H7 (cell line): ENCODE data around the gene B3GNT3. TPM values are rescaled to one million over a fixed set of nuclear protein-coding genes. Genes with fewer than 3 reads are reported as not detected.

Source experiments
- DNase-seq: peaks from one replicate; pipeline ENCODE4 v3.0.0; 2012
- H3K27me3 ChIP-seq: 2 replicates; pipeline ENCODE4 v1.6.0; 2011; ENCODE audit warnings: mild to moderate bottlenecking, low read length; ENCODE audit not compliant: control insufficient read depth, insufficient read depth
- H3K36me3 ChIP-seq: replicated peaks from 2 replicates; pipeline ENCODE4 v1.5.1; 2011; ENCODE audit warnings: low read length; ENCODE audit not compliant: control insufficient read depth, insufficient read depth
- H3K4me3 ChIP-seq: 2 replicates; pipeline ENCODE4 v1.5.1; 2011; ENCODE audit warnings: low read depth, mild to moderate bottlenecking, control low read depth, low read length, moderate library complexity; ENCODE audit not compliant: insufficient read depth
- total RNA-seq: library from RNA; depleted of rRNA; stranded (reverse); fragments of >200 nt; shearing (Covaris generic); gene quantifications from 2 replicates; pipeline ENCODE4 v1.2.3, GENCODE V29; 2014

Gene B3GNT3
- total RNA-seq, 1 experiment from 2014 or later, result 0.73 TPM

DNA sequence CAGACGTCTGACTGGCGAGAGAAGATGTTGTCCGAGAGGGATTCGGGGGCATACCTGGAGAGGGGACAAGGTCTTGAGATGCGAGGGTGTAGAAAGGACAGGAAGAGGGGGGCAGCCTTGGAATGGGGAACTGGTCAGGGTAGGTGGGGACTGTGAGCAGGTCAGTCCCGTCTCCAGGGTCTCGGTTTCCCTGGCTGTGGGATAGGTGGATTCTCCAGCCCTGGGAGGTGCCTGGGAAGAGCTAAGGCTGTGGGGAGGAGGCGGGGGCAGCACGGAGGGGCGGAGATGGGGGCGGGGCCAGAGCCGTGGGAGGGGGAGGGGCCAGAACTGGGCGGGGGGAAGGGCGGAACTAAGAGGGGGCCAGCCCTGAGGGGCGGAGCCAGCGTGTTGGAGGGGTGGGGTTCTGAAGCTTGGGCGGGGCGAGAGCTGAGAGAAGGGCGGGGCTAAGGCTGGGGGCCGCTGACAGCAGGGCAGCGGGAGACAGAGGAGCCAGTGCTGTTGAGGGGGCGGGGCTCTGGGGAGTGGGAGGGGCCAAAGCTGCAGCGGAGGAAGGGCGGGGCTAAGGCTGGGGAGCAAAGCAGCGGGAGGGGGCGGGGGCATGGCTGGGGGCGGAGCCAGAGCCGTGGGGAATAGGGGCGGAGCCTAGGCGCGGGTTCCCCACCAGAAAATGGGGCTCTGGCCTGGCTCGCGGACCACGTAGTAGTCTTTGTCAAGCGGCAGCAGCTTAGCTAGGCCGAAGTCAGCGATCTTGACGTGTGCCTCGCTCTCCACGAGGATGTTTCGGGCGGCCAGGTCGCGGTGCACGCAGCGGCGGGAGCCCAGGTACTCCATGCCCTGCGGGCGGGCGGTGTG, 35.9 kb downstream of the B3GNT3 start:
- Histone ChIP-seq H3K36me3 (no peaks in the 10 kb centered on the region; the same call in 1 of the 2 replicates), H3K27me3 (peaks cover 19% of the 10 kb centered on the region), H3K4me3 (peak overlapping the region; percentile 71)
- DNase-seq, result peak; percentile 100

GRCh38 chr19:17831419-17831888, 36.5 kb downstream of the B3GNT3 start:
- H3K27me3 ChIP-seq, result peaks cover 19% of the 10 kb centered on the region
- H3K36me3 ChIP-seq, result no peaks in the 10 kb centered on the region; the same call in 1 of the 2 replicates
- no peak for DNase-seq
- peak overlapping the region; percentile 71 for H3K4me3 ChIP-seq

DNA sequence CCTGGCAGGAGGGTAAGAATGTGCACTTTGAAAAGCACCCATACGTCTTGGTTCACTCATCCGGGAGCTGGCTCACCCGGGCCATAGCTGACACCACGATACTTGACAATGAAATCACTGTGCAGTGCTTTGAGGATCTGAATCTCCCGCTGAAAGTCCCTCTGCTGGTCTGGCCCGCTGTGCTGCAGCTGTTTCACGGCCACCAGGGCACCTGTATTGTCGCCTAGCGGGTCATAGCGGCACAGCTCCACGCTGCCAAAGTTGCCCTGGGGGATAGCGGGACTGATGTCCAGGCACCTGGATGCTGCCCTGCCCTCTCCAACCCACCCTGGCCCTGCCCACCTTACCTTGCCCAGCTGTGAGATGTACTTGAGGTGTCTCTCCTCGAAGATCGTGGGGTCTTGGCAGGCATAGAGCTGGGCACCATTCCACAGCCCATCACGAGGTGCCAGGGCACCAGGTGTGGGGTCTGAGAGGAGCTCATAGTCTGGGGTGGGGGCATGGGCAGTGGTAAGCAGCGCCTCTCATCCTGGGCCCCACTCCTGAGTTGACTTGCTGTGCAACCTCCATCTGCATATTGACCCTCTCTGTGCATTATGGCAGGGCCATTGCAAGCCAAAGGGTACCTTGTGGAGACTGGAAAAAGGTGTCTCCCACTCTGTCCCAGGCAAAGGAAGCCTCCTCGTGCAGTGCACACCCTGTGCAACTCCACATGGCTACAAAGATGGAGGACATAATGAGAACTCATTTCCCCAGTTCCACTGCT, 37.7 kb downstream of the B3GNT3 start:
- Histone ChIP-seq H3K36me3 (no peaks in the 10 kb centered on the region), H3K27me3 (peaks cover 19% of the 10 kb centered on the region), H3K4me3 (no peak overlapping the region)
- DNase-seq, result no peak

DNA sequence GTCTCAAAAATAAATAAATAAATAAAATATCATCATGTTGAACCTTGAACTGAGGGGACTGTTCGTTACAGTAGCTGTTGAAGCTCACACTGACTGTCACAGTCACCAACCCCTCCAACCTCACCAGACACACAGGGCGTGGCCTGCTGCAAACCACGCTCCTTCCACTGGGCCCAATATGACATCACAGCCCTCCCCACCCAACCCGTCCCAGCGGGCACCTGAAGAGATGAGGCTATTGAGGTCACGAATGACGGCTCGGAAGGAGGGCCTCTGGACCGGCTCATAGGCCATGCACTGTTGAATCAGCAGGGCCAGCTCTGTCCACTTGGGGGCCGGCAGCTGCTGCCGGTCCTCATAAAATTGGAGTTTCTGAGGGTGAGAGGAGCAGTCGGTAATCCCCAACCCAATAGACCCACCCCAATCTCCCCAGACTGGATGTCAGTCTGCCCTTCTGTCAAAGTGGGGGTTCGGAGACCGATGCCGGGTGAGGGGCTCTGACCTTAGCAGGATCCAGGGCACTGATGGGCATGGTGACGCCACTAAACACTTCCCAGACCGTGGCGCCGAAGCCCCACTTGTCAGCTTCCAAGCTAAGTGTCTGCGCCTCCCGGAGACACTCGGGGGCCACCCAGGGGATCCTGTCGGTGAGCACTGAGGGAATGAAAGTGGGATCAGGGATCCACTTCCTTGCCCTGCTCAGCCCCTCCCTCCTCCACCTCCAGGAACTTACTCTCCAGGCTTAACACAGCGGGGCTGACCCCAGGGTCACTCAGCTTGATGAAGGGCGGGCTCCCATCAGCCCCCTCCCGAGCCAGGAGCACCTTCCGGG, 39.6 kb downstream of the B3GNT3 start:
- peak; percentile 74 for DNase-seq
- Histone ChIP-seq H3K36me3 (no peaks in the 10 kb centered on the region), H3K27me3 (peaks cover 24% of the 10 kb centered on the region), H3K4me3 (no peak overlapping the region)

GRCh38 chr19:17835182-17836006, 40.5 kb downstream of the B3GNT3 start:
- Histone ChIP-seq H3K27me3 (peaks cover 30% of the 10 kb centered on the region), H3K4me3 (no peak overlapping the region), H3K36me3 (no peaks in the 10 kb centered on the region)
- no peak for DNase-seq

DNA sequence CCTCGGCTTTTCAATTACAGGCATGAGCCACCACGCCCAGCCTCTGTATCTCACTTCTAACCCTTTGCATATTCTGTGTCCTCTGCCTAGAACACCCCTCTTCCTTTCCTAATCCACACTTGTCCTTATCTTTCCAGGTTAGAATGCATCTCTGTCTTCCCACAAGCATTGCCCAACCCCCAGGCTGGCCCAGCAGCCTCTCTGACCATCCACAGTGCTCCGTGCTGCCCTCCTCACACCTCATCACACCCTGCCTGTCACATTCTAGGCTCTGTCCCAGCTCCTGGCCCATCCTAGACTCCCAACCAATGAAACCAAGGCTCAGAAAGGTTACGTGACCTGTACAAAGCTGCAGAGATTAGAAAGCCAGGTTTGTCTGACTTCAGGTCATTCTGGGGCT, 41.6 kb downstream of the B3GNT3 start:
- H3K27me3 ChIP-seq, result peaks cover 31% of the 10 kb centered on the region
- no peak for DNase-seq
- H3K4me3 ChIP-seq, result no peak overlapping the region
- H3K36me3 ChIP-seq, result no peaks in the 10 kb centered on the region

GRCh38 chr19:17837972-17838371, 43.0 kb downstream of the B3GNT3 start:
- DNase-seq, result no peak
- H3K4me3 ChIP-seq, result no peak overlapping the region
- peaks cover 27% of the 10 kb centered on the region for H3K27me3 ChIP-seq
- H3K36me3 ChIP-seq, result no peaks in the 10 kb centered on the region

DNA sequence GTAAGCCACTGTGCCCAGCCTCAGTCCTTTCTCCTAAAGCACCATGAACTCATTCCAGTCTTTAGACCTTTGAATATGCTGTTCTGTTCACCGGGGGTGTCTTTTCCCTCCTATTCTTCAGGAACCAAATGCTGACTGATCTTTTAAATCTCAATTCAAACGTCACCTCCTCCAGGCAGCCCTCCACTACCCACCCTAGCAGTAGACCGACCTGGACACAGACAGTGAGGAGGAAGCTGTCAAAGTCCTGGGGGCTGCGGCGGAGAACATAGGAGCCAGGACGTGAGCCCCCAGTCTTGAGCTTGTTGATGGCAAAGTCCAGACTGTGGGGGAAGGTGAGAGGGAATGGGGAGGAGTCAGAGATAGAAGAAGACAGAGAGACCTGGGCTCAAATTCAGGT, 45.1 kb downstream of the B3GNT3 start:
- peaks cover 33% of the 10 kb centered on the region for H3K27me3 ChIP-seq
- H3K4me3 ChIP-seq, result no peak overlapping the region
- no peaks in the 10 kb centered on the region for H3K36me3 ChIP-seq
- no peak for DNase-seq

DNA sequence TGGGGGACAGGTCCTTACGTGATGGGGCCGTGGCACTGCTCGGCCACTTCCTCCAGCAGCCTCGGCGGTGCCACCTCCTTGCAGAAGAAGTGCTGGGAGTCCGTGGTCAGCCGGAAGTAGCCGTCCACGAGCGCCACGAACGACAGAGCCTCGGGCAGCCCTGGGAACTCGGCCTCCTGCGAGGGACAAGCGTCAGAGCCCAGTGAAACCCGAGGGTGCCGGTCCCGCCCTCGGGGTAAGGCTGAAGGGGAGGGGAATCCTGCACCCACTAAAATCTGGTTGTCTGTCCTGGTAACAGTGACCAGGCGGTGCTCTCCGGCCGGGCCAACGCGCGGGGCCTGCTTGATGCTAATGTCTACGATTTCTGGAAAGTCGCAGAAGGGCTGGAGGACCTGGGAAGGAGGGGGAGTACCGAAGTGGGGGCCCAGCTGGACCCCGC, 46.5 kb downstream of the B3GNT3 start:
- Histone ChIP-seq H3K27me3 (peaks cover 33% of the 10 kb centered on the region), H3K4me3 (peak overlapping the region; percentile 50), H3K36me3 (no peaks in the 10 kb centered on the region)
- no peak for DNase-seq

GRCh38 chr19:17841810-17842662, 47.1 kb downstream of the B3GNT3 start:
- peaks cover 33% of the 10 kb centered on the region for H3K27me3 ChIP-seq

GRCh38 chr19:17842663-17843291, 47.8 kb downstream of the B3GNT3 start:
- peak; percentile 63 for DNase-seq
- Histone ChIP-seq H3K27me3 (peaks cover 33% of the 10 kb centered on the region), H3K36me3 (no peaks in the 10 kb centered on the region), H3K4me3 (peak overlapping the region; percentile 64)

More at GRCh38 chr19:17841810-17842662, 47.1 kb downstream of the B3GNT3 start:
- DNase-seq, result peak; percentile 100
- Histone ChIP-seq H3K36me3 (no peaks in the 10 kb centered on the region), H3K4me3 (peak overlapping the region; percentile 64)

DNA sequence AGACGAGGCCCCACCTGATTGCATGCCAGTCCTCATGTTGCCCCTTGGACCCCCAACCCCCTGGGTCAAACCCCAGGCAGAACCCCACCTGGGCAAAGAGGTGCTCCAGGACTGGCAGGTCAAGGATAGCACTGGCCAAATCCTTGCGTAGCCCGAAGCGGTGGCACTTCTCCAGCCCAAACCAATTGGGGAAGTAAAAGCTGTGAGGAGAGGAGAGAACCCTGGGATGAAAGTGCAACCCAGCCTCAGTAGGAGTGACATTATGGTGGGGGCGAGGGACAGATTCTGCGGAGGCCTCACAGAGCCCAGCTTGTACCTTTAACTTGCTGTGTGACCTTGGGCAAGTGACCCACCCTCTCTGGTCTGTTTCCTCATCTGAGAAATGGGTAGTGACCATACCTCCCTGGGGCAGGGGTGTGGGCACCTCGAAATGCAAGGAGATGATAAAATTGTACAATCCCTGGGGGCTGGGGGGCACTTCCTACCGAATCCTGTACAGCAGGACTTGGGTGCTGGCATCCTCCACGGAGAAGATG, 48.4 kb downstream of the B3GNT3 start:
- Histone ChIP-seq H3K4me3 (no peak overlapping the region), H3K36me3 (no peaks in the 10 kb centered on the region), H3K27me3 (peaks cover 37% of the 10 kb centered on the region)
- no peak for DNase-seq
